HepG2 (cell line): ENCODE measurements around the gene CEBPZOS. TPM values are rescaled to one million over a fixed set of nuclear protein-coding genes. Genes with fewer than 3 reads are reported as not detected.
A peak's percentile ranks its signal among the peaks of the same experiment; 100 is the strongest.

Source experiments
- CHD4 ChIP-seq: fragments of 200-600 bp; sonication (generic); IDR thresholded peaks from 2 replicates; pipeline ENCODE4 v1.7.0; 2017; ENCODE audit warnings: mild to moderate bottlenecking, low read length, borderline replicate concordance
- HNF4G ChIP-seq, 2 experiments: sonication (generic) in 1 of 2; formaldehyde crosslinking in 1 of 2; IDR thresholded peaks; 2 replicates each; pipeline versions ENCODE4 v1.4.0 to v1.6.1; 2011 to 2020; ENCODE audit warnings: borderline replicate concordance in 2 of 2, low read depth in 2 of 2, mild to moderate bottlenecking in 2 of 2, low read length in 1 of 2, missing genetic modification reagents in 1 of 2, moderate library complexity in 1 of 2
- HOXD1 ChIP-seq: sonication (generic); formaldehyde crosslinking; IDR thresholded peaks from 2 replicates; pipeline ENCODE4 v1.5.0; 2020; ENCODE audit warnings: missing genetic modification reagents
- MED1 ChIP-seq: sonication (generic); formaldehyde crosslinking; IDR thresholded peaks from 2 replicates; pipeline ENCODE4 v1.4.0; 2020; ENCODE audit warnings: missing genetic modification reagents
- NCOR1 ChIP-seq: fragments of 200-600 bp; sonication (generic); IDR thresholded peaks from 2 replicates; pipeline ENCODE4 v1.7.0; 2017; ENCODE audit warnings: antibody characterized with exemption, low read length, borderline replicate concordance
- ONECUT2 ChIP-seq: sonication (generic); formaldehyde crosslinking; IDR thresholded peaks from 2 replicates; pipeline ENCODE4 v1.4.0; 2020; ENCODE audit warnings: missing genetic modification reagents
- SMARCE1 ChIP-seq: fragments of 450-650 bp; IDR thresholded peaks from 2 replicates; pipeline ENCODE4 v1.6.1; 2017; ENCODE audit warnings: borderline replicate concordance
- SNRNP70 ChIP-seq: fragments of 200-400 bp; formaldehyde crosslinking; IDR thresholded peaks from 2 replicates; pipeline ENCODE4 v1.6.1; 2017; ENCODE audit warnings: mild to moderate bottlenecking, low read depth, low read length, moderate library complexity
- SRY ChIP-seq: sonication (generic); formaldehyde crosslinking; IDR thresholded peaks from 2 replicates; pipeline ENCODE4 v1.8.0; 2022; ENCODE audit warnings: mild to moderate bottlenecking, missing genetic modification reagents
- TEAD2 ChIP-seq: sonication (generic); formaldehyde crosslinking; IDR thresholded peaks from 2 replicates; pipeline ENCODE4 v1.9.0; 2021; ENCODE audit warnings: missing genetic modification reagents
- ZEB1 ChIP-seq: IDR thresholded peaks from 2 replicates; pipeline ENCODE4 v1.6.1; 2012; ENCODE audit warnings: mild to moderate bottlenecking, low read depth, inconsistent platforms; ENCODE audit not compliant: insufficient replicate concordance
- ZFP90 ChIP-seq: sonication (generic); formaldehyde crosslinking; IDR thresholded peaks from 2 replicates; pipeline ENCODE4 v1.8.0; 2022; ENCODE audit warnings: missing genetic modification reagents, mild to moderate bottlenecking, inconsistent platforms, borderline replicate concordance
- ZNF251 ChIP-seq: sonication (generic); formaldehyde crosslinking; IDR thresholded peaks from 2 replicates; pipeline ENCODE4 v1.9.0; 2021; ENCODE audit warnings: mild to moderate bottlenecking, missing genetic modification reagents
- ZNF337 ChIP-seq: sonication (generic); formaldehyde crosslinking; IDR thresholded peaks from 2 replicates; pipeline ENCODE4 v1.5.1; 2020; ENCODE audit warnings: missing genetic modification reagents, low read depth, mild to moderate bottlenecking, borderline replicate concordance
- ZNF891 ChIP-seq: sonication (generic); formaldehyde crosslinking; IDR thresholded peaks from 2 replicates; pipeline ENCODE4 v1.5.0; 2020; ENCODE audit warnings: mild to moderate bottlenecking, missing genetic modification reagents
- polyA plus RNA-seq, 8 experiments: library from polyadenylated mRNA; depleted of rRNA in 3 of 8; stranded (reverse) in 7 of 8; unstranded in 1 of 8; fragments of >200 nt; fragmentation: Illumina TruSeq in 4 of 8; extraction: Trizol in 4 of 8; gene quantifications; 2 replicates each; pipeline versions ENCODE4 v1.2.1 to v1.2.3, GENCODE V29; 2011 to 2016; ENCODE audit warnings: low read depth in 4 of 8, missing spikeins in 1 of 8, mixed read lengths in 1 of 8; ENCODE audit not compliant: insufficient read depth in 1 of 8
- total RNA-seq, 5 experiments: library from RNA; depleted of rRNA; stranded (reverse); fragments of >200 nt; fragmentation: Illumina TruSeq; extraction: Trizol; gene quantifications; 2 replicates each; pipeline ENCODE4 v1.2.3, GENCODE V29; 2016; ENCODE audit warnings: low read depth in 1 of 5
- TF ChIP-seq, protein P1 (sequence below): sonication (generic); formaldehyde crosslinking; IDR thresholded peaks from 2 replicates; pipeline ENCODE4 v1.5.0; 2020; ENCODE audit warnings: mild to moderate bottlenecking, missing genetic modification reagents, borderline replicate concordance
- TF ChIP-seq, protein P2 (sequence below): sonication (generic); formaldehyde crosslinking; IDR thresholded peaks from 2 replicates; pipeline ENCODE4 v1.5.1; 2020; ENCODE audit warnings: missing genetic modification reagents, mild to moderate bottlenecking, borderline replicate concordance
- TF ChIP-seq, protein P3 (sequence below): IDR thresholded peaks from 2 replicates; pipeline ENCODE4 v1.6.1; 2016

The CEBPZOS gene
- total and polyA plus RNA-seq, 2 of the 13 experiments (the other 11 are each of a cell fraction or from before 2014, with no cell fraction given): 18.6 to 44.7 TPM

DNA sequence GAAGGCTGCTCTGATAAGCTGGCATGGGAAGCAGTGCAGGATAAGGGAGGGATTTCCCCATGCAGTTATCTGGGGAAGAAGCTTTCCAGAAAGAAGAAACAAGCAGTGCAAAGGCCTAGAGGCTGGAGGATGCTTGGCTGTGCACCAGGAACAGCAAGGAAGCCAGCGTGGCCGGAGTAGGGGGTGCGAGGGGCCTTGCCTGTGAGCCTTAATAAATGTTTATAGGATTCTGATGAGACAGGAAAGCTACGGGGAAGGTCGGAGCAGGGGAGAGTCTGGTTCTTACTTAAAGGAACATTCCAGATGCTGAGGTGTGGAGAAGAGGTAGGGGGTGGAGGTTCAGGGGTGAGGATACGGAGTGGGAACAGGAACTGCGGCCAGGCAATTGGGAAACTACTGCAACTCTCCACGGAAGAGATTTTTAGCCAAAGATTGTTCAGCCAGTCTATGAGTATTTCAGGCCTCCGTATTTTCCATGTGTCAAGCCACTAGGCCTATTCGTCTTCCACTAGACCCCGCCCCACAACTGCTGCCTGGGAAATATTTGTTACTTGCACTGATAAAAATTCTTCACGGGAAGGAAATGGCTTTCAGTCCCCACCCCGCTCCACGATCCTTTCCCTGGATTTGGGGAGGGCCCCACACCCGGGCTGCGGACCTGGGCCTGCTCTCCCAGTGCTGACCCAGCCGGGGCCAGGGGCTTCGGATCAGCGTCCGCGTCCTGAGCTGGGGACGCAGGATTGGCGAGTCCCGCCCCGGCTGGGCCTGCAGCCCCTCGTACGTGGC is 40.0 kb upstream of the CEBPZOS start (continued):
- no peak for TF ChIP-seq ZFP90 (CRISPR knock-in tag)
- no peak for TF ChIP-seq TEAD2 (CRISPR knock-in tag)
- TF ChIP-seq SNRNP70: no peak
- no peak for TF ChIP-seq ZEB1
- TF ChIP-seq HNF4G (IDR thresholded peaks at IDR 0.05; ENCODE audit: borderline replicate concordance, low read depth, low read length): no peak
- no peak for TF ChIP-seq HNF4G (CRISPR knock-in tag; IDR thresholded peaks at IDR 0.05; ENCODE audit: borderline replicate concordance, low read depth)
- TF ChIP-seq, protein P1, sequence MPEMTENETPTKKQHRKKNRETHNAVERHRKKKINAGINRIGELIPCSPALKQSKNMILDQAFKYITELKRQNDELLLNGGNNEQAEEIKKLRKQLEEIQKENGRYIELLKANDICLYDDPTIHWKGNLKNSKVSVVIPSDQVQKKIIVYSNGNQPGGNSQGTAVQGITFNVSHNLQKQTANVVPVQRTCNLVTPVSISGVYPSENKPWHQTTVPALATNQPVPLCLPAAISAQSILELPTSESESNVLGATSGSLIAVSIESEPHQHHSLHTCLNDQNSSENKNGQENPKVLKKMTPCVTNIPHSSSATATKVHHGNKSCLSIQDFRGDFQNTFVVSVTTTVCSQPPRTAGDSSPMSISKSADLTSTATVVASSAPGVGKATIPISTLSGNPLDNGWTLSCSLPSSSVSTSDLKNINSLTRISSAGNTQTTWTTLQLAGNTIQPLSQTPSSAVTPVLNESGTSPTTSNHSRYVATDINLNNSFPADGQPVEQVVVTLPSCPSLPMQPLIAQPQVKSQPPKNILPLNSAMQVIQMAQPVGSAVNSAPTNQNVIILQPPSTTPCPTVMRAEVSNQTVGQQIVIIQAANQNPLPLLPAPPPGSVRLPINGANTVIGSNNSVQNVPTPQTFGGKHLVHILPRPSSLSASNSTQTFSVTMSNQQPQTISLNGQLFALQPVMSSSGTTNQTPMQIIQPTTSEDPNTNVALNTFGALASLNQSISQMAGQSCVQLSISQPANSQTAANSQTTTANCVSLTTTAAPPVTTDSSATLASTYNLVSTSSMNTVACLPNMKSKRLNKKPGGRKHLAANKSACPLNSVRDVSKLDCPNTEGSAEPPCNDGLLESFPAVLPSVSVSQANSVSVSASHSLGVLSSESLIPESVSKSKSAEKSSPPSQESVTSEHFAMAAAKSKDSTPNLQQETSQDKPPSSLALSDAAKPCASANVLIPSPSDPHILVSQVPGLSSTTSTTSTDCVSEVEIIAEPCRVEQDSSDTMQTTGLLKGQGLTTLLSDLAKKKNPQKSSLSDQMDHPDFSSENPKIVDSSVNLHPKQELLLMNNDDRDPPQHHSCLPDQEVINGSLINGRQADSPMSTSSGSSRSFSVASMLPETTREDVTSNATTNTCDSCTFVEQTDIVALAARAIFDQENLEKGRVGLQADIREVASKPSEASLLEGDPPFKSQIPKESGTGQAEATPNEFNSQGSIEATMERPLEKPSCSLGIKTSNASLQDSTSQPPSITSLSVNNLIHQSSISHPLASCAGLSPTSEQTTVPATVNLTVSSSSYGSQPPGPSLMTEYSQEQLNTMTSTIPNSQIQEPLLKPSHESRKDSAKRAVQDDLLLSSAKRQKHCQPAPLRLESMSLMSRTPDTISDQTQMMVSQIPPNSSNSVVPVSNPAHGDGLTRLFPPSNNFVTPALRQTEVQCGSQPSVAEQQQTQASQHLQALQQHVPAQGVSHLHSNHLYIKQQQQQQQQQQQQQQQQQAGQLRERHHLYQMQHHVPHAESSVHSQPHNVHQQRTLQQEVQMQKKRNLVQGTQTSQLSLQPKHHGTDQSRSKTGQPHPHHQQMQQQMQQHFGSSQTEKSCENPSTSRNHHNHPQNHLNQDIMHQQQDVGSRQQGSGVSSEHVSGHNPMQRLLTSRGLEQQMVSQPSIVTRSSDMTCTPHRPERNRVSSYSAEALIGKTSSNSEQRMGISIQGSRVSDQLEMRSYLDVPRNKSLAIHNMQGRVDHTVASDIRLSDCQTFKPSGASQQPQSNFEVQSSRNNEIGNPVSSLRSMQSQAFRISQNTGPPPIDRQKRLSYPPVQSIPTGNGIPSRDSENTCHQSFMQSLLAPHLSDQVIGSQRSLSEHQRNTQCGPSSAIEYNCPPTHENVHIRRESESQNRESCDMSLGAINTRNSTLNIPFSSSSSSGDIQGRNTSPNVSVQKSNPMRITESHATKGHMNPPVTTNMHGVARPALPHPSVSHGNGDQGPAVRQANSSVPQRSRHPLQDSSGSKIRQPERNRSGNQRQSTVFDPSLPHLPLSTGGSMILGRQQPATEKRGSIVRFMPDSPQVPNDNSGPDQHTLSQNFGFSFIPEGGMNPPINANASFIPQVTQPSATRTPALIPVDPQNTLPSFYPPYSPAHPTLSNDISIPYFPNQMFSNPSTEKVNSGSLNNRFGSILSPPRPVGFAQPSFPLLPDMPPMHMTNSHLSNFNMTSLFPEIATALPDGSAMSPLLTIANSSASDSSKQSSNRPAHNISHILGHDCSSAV (CRISPR knock-in tag): no peak
- no peak for TF ChIP-seq ONECUT2 (CRISPR knock-in tag)
- TF ChIP-seq, protein P2, sequence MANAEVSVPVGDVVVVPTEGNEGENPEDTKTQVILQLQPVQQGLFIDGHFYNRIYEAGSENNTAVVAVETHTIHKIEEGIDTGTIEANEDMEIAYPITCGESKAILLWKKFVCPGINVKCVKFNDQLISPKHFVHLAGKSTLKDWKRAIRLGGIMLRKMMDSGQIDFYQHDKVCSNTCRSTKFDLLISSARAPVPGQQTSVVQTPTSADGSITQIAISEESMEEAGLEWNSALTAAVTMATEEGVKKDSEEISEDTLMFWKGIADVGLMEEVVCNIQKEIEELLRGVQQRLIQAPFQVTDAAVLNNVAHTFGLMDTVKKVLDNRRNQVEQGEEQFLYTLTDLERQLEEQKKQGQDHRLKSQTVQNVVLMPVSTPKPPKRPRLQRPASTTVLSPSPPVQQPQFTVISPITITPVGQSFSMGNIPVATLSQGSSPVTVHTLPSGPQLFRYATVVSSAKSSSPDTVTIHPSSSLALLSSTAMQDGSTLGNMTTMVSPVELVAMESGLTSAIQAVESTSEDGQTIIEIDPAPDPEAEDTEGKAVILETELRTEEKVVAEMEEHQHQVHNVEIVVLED: no peak
- TF ChIP-seq CHD4: no peak
- TF ChIP-seq SMARCE1: no peak
- no peak for TF ChIP-seq HOXD1 (CRISPR knock-in tag)
- TF ChIP-seq ZNF891 (CRISPR knock-in tag): no peak
- TF ChIP-seq MED1 (CRISPR knock-in tag): no peak
- 0 out of 2 replicates have a peak, but pooled peaks have one; percentile 44 for TF ChIP-seq SRY (CRISPR knock-in tag)
- TF ChIP-seq ZNF251 (CRISPR knock-in tag): no peak
- TF ChIP-seq, protein P3, sequence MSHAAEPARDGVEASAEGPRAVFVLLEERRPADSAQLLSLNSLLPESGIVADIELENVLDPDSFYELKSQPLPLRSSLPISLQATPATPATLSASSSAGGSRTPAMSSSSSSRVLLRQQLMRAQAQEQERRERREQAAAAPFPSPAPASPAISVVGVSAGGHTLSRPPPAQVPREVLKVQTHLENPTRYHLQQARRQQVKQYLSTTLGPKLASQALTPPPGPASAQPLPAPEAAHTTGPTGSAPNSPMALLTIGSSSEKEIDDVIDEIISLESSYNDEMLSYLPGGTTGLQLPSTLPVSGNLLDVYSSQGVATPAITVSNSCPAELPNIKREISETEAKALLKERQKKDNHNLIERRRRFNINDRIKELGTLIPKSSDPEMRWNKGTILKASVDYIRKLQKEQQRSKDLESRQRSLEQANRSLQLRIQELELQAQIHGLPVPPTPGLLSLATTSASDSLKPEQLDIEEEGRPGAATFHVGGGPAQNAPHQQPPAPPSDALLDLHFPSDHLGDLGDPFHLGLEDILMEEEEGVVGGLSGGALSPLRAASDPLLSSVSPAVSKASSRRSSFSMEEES (CRISPR knock-in tag): no peak
- no peak for TF ChIP-seq ZNF337 (CRISPR knock-in tag)
- no peak for TF ChIP-seq NCOR1
